HG03135 (cell line): ENCODE measurements around the gene ARPIN.
A peak's percentile ranks its signal among the peaks of the same experiment; 100 is the strongest.
"Not testable (repeated sequence)": the region's sequence is repeated elsewhere in the genome, so short reads cannot be mapped to it uniquely, and the experiment has no call there.

Source experiments
- ATAC-seq: cut with Tn5 transposase; IDR thresholded peaks from one replicate; pipeline ENCODE4 v1.9.1; 2021; ENCODE audit warnings: mild to moderate bottlenecking, moderate library complexity; ENCODE audit not compliant: unreplicated experiment

The ARPIN gene

GRCh38 chr15:89878323-89878722 lies 34.4 kb downstream of the ARPIN start:
- ATAC-seq, result no peak

- no peak for ATAC-seq
These were observed 35.7 kb downstream of the ARPIN start for GRCh38 chr15:89877083-89877425.

- no peak for ATAC-seq
These were observed 36.2 kb downstream of the ARPIN start for GRCh38 chr15:89876396-89877082.

GRCh38 chr15:89875741-89876140 lies 37.0 kb downstream of the ARPIN start:
- no peak for ATAC-seq

- ATAC-seq, result peak; percentile 85
These were observed 37.7 kb downstream of the ARPIN start for GRCh38 chr15:89874926-89875564.

- ATAC-seq, result no peak
These were observed 42.0 kb downstream of the ARPIN start for GRCh38 chr15:89870688-89871288.

- ATAC-seq, result no peak
These were observed 42.7 kb downstream of the ARPIN start for GRCh38 chr15:89870006-89870405.

GRCh38 chr15:89869490-89869889 lies 43.3 kb downstream of the ARPIN start:
- ATAC-seq, result not testable (repeated sequence)

GRCh38 chr15:89864958-89865739 lies 47.6 kb downstream of the ARPIN start:
- no peak for ATAC-seq

GRCh38 chr15:89863918-89864317 lies 48.8 kb downstream of the ARPIN start:
- ATAC-seq, result no peak

GRCh38 chr15:89860891-89861290 lies 51.9 kb downstream of the ARPIN start:
- no peak for ATAC-seq

- no peak for ATAC-seq
These were observed 52.3 kb downstream of the ARPIN start for GRCh38 chr15:89860431-89860830.

- ATAC-seq, result no peak
These were observed 53.9 kb downstream of the ARPIN start for GRCh38 chr15:89858661-89859458.

- ATAC-seq, result no peak
These were observed 55.1 kb downstream of the ARPIN start for GRCh38 chr15:89857673-89858072.

GRCh38 chr15:89855948-89856347 lies 56.8 kb downstream of the ARPIN start:
- no peak for ATAC-seq

GRCh38 chr15:89854863-89855262 lies 57.9 kb downstream of the ARPIN start:
- not testable (repeated sequence) for ATAC-seq

- no peak for ATAC-seq
These were observed 60.3 kb downstream of the ARPIN start for GRCh38 chr15:89852342-89852995.

- peak; percentile 55 for ATAC-seq
These were observed 60.9 kb downstream of the ARPIN start for GRCh38 chr15:89851673-89852341.

GRCh38 chr15:89848970-89849292 lies 63.8 kb downstream of the ARPIN start:
- ATAC-seq, result no peak

GRCh38 chr15:89847101-89847500 lies 65.7 kb downstream of the ARPIN start:
- ATAC-seq, result no peak
